Inferior parietal cortex (tissue), 1 donor: ENCODE measurements around the gene TBL1X.
"Not testable (repeated sequence)": the region's sequence is repeated elsewhere in the genome, so short reads cannot be mapped to it uniquely, and the experiment has no call there.

Experiments used
- DNase-seq: peaks from one replicate; pipeline ENCODE4 v3.0.0-alpha.2; 2016; ENCODE audit errors: extremely low spot score

The TBL1X gene

GRCh38 chrX:9464435-9465371 lies at the start of gene TBL1X:
TBL1X (plus strand) TSS chrX:9465058; CDS start chrX:9653587, 188,529 bp downstream.
- no peak for DNase-seq

- DNase-seq, result no peak
These were observed 48.1 kb upstream of the TBL1X start for GRCh38 chrX:9416562-9417348.

GRCh38 chrX:9418262-9418661 lies 46.6 kb upstream of the TBL1X start:
- no peak for DNase-seq

- no peak for DNase-seq
These were observed 44.3 kb upstream of the TBL1X start for GRCh38 chrX:9420275-9421265.

- no peak for DNase-seq
These were observed 35.1 kb upstream of the TBL1X start for GRCh38 chrX:9429767-9430166.

GRCh38 chrX:9430346-9430921 lies 34.4 kb upstream of the TBL1X start:
- no peak for DNase-seq

- no peak for DNase-seq
These were observed 33.6 kb upstream of the TBL1X start for GRCh38 chrX:9431281-9431680.

- DNase-seq, result no peak
These were observed 31.3 kb upstream of the TBL1X start for GRCh38 chrX:9433596-9433995.

- DNase-seq, result no peak
These were observed 30.8 kb upstream of the TBL1X start for GRCh38 chrX:9434051-9434550.

GRCh38 chrX:9435086-9435485 lies 29.8 kb upstream of the TBL1X start:
- DNase-seq, result not testable (repeated sequence)

- DNase-seq, result no peak
These were observed 28.0 kb upstream of the TBL1X start for GRCh38 chrX:9436812-9437211.

- no peak for DNase-seq
These were observed 25.8 kb upstream of the TBL1X start for GRCh38 chrX:9438933-9439494.

- no peak for DNase-seq
These were observed 24.6 kb upstream of the TBL1X start for GRCh38 chrX:9440116-9440844.

GRCh38 chrX:9442056-9442455 lies 22.8 kb upstream of the TBL1X start:
- DNase-seq, result no peak

GRCh38 chrX:9443327-9443726 lies 21.5 kb upstream of the TBL1X start:
- DNase-seq, result no peak

GRCh38 chrX:9447906-9448305 lies 17.0 kb upstream of the TBL1X start:
- no peak for DNase-seq

- no peak for DNase-seq
These were observed 8.4 kb upstream of the TBL1X start for GRCh38 chrX:9456250-9457074.

- DNase-seq, result not testable (repeated sequence)
These were observed 6.8 kb upstream of the TBL1X start for GRCh38 chrX:9458034-9458433.

- DNase-seq, result no peak
These were observed 6.3 kb upstream of the TBL1X start for GRCh38 chrX:9458516-9459078.
